ENCODE results near the gene ZBTB48. TPM values are rescaled to one million over a fixed set of nuclear protein-coding genes. Genes with fewer than 3 reads are reported as not detected.

The ZBTB48 gene
- total RNA-seq, 4 donors from 2014 or later, result 7.5 to 31.1 (median 20.0) TPM

DNA sequence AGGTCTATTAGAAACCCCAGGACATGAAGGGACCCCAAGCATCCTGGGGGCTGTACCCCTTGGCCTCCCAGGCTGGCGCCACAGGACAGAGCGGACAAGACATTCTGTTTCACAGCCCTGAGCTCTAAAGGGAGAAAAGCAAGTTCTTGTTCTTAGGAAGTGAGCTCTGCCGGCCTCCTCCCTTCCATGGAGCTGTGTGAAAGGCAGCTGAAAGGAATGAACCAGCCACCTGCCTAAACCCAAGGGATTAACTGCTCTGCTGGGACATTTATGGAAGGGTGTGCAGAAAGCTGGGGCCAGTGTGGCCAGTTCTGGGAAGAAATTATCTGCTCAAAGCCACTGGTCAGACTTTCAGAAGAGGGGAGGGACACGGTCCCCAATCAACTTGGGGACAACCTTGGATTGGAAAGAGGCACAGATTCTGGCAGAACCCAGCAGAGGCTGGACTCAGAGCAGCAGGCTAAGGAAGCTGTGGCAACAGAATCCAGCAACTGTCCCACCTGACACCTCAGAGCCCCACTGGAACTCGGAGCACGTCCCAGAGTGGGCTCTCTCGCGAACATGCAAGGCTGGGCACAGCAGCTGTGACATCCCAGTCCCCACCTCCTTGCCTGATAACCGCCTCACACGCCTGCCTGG lies 20.7 kb downstream of the ZBTB48 start:
- TF ChIP-seq, protein P1, sequence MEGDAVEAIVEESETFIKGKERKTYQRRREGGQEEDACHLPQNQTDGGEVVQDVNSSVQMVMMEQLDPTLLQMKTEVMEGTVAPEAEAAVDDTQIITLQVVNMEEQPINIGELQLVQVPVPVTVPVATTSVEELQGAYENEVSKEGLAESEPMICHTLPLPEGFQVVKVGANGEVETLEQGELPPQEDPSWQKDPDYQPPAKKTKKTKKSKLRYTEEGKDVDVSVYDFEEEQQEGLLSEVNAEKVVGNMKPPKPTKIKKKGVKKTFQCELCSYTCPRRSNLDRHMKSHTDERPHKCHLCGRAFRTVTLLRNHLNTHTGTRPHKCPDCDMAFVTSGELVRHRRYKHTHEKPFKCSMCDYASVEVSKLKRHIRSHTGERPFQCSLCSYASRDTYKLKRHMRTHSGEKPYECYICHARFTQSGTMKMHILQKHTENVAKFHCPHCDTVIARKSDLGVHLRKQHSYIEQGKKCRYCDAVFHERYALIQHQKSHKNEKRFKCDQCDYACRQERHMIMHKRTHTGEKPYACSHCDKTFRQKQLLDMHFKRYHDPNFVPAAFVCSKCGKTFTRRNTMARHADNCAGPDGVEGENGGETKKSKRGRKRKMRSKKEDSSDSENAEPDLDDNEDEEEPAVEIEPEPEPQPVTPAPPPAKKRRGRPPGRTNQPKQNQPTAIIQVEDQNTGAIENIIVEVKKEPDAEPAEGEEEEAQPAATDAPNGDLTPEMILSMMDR (IDR thresholded peaks at IDR 0.05; ENCODE audit: low read depth), result no peak

DNA sequence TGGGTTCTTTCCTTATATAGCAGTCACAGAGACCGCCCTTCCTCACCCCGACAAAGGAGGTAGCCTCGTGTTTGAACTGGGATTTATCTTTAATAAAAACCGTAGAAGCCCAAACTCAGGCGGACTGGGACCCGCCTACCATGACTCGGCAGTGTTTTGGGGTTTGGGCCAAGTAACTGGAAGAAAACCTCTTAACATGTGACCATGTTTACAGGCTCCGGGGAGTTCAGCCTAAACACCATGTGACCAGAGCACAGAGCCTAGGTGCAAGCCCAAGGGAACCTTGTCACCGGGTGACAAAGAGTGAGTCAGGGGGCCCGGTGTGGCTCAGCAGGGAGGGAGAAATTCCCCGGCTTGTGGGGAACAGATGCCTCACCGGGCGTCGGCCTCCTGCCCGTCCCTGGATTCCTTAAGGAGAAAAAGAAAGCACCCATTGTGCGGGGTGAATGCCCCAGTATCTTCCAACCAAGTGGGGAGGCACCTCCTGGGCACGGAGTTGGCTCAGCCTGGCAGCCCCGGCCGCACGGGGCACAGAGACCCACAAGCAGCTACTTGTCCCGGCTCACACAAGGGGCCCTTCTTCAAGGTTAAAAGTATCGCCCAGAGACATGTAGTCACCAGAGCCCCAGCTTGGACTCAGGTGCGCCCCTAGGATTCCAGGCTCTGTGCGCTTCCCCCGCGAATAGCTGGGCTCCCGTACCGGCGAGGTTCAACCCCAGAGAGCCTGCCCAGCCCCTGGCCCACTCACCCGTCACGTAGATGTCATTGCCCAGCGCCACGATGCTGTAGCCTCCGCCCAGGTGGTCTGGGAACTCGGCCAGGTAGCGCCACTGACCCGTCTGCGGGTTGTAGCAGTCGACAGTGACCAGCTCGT lies 21.5 kb downstream of the ZBTB48 start:
- TF ChIP-seq, protein P1 (IDR thresholded peaks at IDR 0.05; ENCODE audit: low read depth), result no peak

DNA sequence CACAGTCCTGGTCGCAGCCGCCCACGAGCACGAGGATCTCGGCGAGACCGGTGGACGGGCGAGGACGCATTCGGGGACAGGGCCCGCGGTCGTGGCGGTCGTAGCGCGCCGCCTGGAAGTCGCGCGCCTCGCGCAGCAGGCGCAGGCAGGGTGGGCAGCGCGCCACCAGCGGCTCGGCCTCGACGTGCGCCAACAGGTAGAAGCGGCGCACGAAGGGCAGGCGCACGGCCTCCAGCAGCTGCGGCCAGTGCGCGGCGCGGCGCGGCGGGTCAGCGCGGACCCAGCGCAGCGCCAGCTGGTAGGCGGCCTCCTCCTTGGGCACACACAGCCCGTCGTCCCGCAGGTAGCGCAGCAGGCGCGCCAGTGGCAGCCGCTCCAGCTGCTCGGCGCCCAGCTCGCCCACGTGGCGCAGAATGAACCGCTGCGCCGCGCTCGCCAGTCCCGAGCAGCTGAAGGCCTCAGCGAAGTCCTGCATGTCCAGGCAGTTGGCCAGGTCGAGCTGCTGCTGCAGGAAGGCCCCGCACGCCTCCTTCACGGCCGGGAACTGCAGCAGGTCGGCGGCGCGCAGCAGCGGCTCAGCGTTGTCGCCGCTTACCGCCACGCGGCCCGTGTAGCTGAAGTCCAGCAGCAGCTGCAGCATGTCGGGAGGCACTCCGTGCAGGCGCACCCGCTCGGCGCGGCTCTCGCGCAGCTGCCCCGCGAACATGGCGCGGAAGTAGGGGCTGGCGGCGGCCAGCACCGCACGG lies 22.3 kb downstream of the ZBTB48 start:
- TF ChIP-seq, protein P1 (IDR thresholded peaks at IDR 0.05; ENCODE audit: low read depth), result no peak

DNA sequence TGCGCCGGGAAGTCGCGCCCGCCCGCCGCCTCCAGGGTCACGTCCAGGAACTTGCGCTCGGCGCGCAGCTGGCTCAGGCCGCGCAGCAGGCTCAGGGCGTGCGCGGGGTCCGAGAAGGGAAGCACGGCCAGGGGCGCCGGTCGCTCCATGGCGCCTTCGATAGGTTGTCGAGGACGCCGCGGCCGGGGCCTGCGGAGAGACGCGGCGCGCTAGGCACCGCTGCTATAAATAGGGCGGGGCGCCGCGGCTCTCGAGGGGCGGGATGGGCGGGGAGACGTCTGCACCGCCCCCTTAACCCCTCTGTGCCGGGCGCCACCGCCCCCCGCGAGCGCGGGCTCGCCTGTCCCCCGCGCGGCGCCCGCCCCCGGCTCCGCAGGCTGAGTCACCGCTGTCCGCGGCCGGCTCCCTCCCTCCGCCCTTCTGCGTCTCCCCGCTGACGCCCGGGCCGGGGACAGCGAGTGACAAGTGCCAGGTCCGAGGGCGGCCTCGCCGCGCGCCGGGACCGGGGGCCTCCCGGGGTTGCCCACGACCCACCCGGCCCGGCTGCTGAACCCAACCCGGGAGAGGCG lies 23.0 kb downstream of the ZBTB48 start, which contains the start of gene KLHL21:
Gene KLHL21, minus strand, starts transcription at position 201 of the 569 bp plus-strand sequence. Its CDS starts 52 bp downstream, at position 149.
- TF ChIP-seq, protein P1 (IDR thresholded peaks at IDR 0.05; ENCODE audit: low read depth), result no peak

DNA sequence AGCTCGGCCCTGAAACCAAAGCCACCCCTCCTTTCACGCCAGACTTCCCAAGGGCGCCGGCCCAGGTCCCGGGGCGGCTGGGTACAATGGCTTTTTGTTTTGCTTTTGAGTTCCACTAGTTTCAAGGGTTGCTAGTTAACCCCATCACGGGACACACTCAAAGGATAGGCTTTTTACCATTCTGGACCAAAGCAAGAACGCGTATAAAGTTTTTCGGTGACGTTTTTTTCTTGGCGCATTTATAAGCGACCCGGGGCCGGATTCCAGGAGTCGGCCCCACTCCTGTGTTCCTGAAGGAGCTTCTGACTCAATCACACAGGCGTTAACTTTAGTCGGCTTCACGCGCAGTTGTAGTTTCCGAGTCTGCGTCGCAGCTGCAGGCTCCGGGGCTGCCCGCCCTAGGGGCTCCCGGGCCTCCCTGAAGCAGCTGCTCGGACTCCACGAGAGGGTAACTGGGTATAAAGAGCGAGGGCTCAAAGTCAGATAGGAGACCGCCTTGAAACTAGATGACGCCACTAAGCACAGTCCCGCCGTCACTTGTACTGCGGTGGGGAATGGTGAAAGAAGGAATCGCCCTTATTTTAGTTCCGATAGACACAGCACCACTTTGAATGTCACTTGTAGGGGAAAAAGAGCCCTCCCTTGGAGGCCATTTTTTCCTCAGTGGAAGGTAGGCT lies 23.6 kb downstream of the ZBTB48 start:
- TF ChIP-seq, protein P1 (IDR thresholded peaks at IDR 0.05; ENCODE audit: low read depth), result no peak

DNA sequence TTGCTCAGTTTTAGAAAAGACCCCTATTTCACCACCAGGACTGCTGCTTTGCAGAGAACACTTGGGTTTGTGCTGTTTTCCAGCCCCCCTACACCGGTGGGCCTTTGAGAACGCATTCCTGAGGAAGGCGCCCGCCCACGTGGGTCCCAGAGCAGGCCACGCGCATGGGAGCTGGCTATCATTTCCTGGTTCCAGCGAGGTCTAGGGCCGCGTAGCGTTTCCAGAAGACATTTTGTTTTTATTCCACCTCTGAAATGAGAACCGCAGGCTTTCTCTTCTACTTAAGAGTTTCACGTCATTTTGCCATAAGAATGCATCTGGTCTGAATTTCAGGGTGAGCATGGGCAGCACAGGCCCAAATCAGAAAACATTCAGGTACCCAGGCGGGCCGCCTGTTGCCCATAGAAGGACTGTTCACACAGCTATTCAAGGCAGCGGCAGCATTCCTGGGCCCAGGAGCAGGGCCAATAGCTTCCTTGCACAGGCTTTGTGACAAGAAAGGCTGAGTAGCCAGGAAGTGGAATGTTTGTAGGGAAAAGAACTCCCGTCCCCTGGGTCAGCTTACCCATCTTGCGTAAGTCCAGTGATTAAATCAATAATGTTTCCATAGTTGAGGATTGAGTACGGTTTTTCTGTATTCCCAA lies 24.2 kb downstream of the ZBTB48 start:
- TF ChIP-seq, protein P1 (IDR thresholded peaks at IDR 0.05; ENCODE audit: low read depth), result no peak

All from subcutaneous adipose tissue (tissue), 4 donors.